Astrocyte (in vitro differentiated cells and primary cell): ENCODE results near the gene UBL4B.

Experiments used
- CTCF ChIP-seq: IDR thresholded peaks from 2 replicates; pipeline ENCODE4 v1.5.1; 2011; ENCODE audit warnings: low read depth, mild to moderate bottlenecking, inconsistent platforms, low read length, moderate library complexity; ENCODE audit not compliant: insufficient read depth
- EZH2 ChIP-seq: IDR thresholded peaks from 2 replicates; pipeline ENCODE4 v1.6.1; 2012; ENCODE audit warnings: mild to moderate bottlenecking, low read length, inconsistent platforms; ENCODE audit not compliant: insufficient read depth

- no peak for TF ChIP-seq CTCF
- no peak for TF ChIP-seq EZH2
These were observed 26.7 kb downstream of the UBL4B start for GRCh38 chr1:110138956-110139355.
